GM19455 (cell line): Measurements from ENCODE around the gene CREM.

Experiments used
- ATAC-seq: cut with Tn5 transposase; IDR thresholded peaks from one replicate; pipeline ENCODE4 v1.9.1; 2021; ENCODE audit not compliant: unreplicated experiment

The CREM gene

GRCh38 chr10:35135861-35136260 is 9.2 kb downstream of the CREM start:
- no peak for ATAC-seq

GRCh38 chr10:35136263-35136815 is 9.7 kb downstream of the CREM start:
- ATAC-seq = peak; percentile 52

GRCh38 chr10:35140126-35140525 is 13.5 kb downstream of the CREM start:
- ATAC-seq = no peak

- ATAC-seq = no peak
Observed at GRCh38 chr10:35140727-35141126, 14.1 kb downstream of the CREM start.

- ATAC-seq = no peak
Observed at GRCh38 chr10:35150308-35150707, 23.7 kb downstream of the CREM start.

GRCh38 chr10:35152992-35153391 is 26.3 kb downstream of the CREM start:
- ATAC-seq = no peak

GRCh38 chr10:35153716-35154115 is 27.1 kb downstream of the CREM start:
- no peak for ATAC-seq

GRCh38 chr10:35160743-35161142 is 34.1 kb downstream of the CREM start:
- ATAC-seq = no peak

- ATAC-seq = no peak
Observed at GRCh38 chr10:35161906-35162305, 35.3 kb downstream of the CREM start.

- ATAC-seq = no peak
Observed at GRCh38 chr10:35165136-35165535, 38.5 kb downstream of the CREM start.

GRCh38 chr10:35165811-35166210 is 39.2 kb downstream of the CREM start:
- ATAC-seq = no peak

- ATAC-seq = no peak
Observed at GRCh38 chr10:35166607-35167006, 40.0 kb downstream of the CREM start.

GRCh38 chr10:35167342-35167741 is 40.7 kb downstream of the CREM start:
- ATAC-seq = no peak

GRCh38 chr10:35172146-35172545 is 45.5 kb downstream of the CREM start:
- no peak for ATAC-seq

- no peak for ATAC-seq
Observed at GRCh38 chr10:35172574-35172973, 45.9 kb downstream of the CREM start.

- no peak for ATAC-seq
Observed at GRCh38 chr10:35178331-35178730, 51.7 kb downstream of the CREM start.

GRCh38 chr10:35182631-35183510 is 56.2 kb downstream of the CREM start:
- no peak for ATAC-seq

- peak; percentile 60 for ATAC-seq
Observed at GRCh38 chr10:35184527-35185171, 58.0 kb downstream of the CREM start.

- no peak for ATAC-seq
Observed at GRCh38 chr10:35185260-35186034, 58.8 kb downstream of the CREM start.

GRCh38 chr10:35188954-35189353 is 62.3 kb downstream of the CREM start:
- no peak for ATAC-seq

GRCh38 chr10:35191523-35191922 is 64.9 kb downstream of the CREM start:
- ATAC-seq = no peak
